Keratinocyte (primary cell): ENCODE results near the gene CDHR1. TPM values are rescaled to one million over a fixed set of nuclear protein-coding genes. Genes with fewer than 3 reads are reported as not detected.

Source experiments
- DNase-seq: peaks from one replicate; pipeline ENCODE4 v3.0.0-alpha.2; 2011; ENCODE audit warnings: low read depth, missing footprints, low spot score
- FAIRE-seq: peaks from 2 replicates; lab custom pipeline; 2011; peaks lifted over from hg19 to GRCh38; lab: Jason Lieb, UNC
- H2AFZ ChIP-seq: 2 replicates; pipeline ENCODE4 v1.6.0; 2012; ENCODE audit warnings: low read length, control low read depth, inconsistent platforms; ENCODE audit not compliant: control insufficient read depth
- H3K27ac ChIP-seq: 2 replicates; pipeline ENCODE4 v1.5.1; 2011; ENCODE audit warnings: low read length; ENCODE audit not compliant: control insufficient read depth, insufficient read depth
- H3K27me3 ChIP-seq: 3 replicates; pipeline ENCODE4 v1.6.0; 2011; ENCODE audit warnings: low read length; ENCODE audit not compliant: control insufficient read depth, insufficient read depth; ENCODE audit errors: extremely low read depth
- H3K36me3 ChIP-seq, 2 experiments: 2 replicates in 1 of 2; 3 replicates in 1 of 2; pipeline ENCODE4 v1.5.1; 2011; ENCODE audit warnings: low read length in 2 of 2, mild to moderate bottlenecking in 1 of 2; ENCODE audit not compliant: control insufficient read depth in 2 of 2, insufficient read depth in 2 of 2; ENCODE audit errors: extremely low read depth in 1 of 2
- H3K4me1 ChIP-seq: 3 replicates; pipeline ENCODE4 v1.5.1; 2011; ENCODE audit warnings: low read length; ENCODE audit not compliant: control insufficient read depth, insufficient read depth; ENCODE audit errors: extremely low read depth
- H3K4me2 ChIP-seq: 3 replicates; pipeline ENCODE4 v1.6.0; 2011; ENCODE audit warnings: low read depth, low read length; ENCODE audit not compliant: control insufficient read depth, insufficient read depth; ENCODE audit errors: extremely low read depth
- H3K4me3 ChIP-seq, 3 experiments: fragments of 200-600 bp in 1 of 3; sonication (generic) in 1 of 3; 2 replicates in 2 of 3; 3 replicates in 1 of 3; pipeline ENCODE4 v1.5.1; 2011 to 2016; ENCODE audit warnings: low read length in 3 of 3, mild to moderate bottlenecking in 3 of 3, control low read depth in 2 of 3, inconsistent platforms in 1 of 3, low read depth in 1 of 3, mixed read lengths in 1 of 3, mixed run types in 1 of 3, moderate library complexity in 1 of 3; ENCODE audit not compliant: control insufficient read depth in 2 of 3, insufficient read depth in 2 of 3; ENCODE audit errors: extremely low read depth in 1 of 3
- H3K79me2 ChIP-seq: 2 replicates; pipeline ENCODE4 v1.6.0; 2012; ENCODE audit warnings: low read length; ENCODE audit not compliant: control insufficient read depth, insufficient read depth
- H3K9ac ChIP-seq: 3 replicates; pipeline ENCODE4 v1.6.0; 2011; ENCODE audit warnings: low read length; ENCODE audit not compliant: control insufficient read depth, insufficient read depth; ENCODE audit errors: extremely low read depth
- H3K9me1 ChIP-seq: 3 replicates; pipeline ENCODE4 v1.6.0; 2011; ENCODE audit warnings: low read length; ENCODE audit not compliant: control insufficient read depth, insufficient read depth; ENCODE audit errors: extremely low read depth
- H3K9me3 ChIP-seq: 2 replicates; pipeline ENCODE4 v1.5.1; 2012; ENCODE audit warnings: low read depth, low read length; ENCODE audit not compliant: control insufficient read depth
- H4K20me1 ChIP-seq: 3 replicates; pipeline ENCODE4 v1.6.0; 2011; ENCODE audit warnings: low read length; ENCODE audit not compliant: control insufficient read depth, insufficient read depth; ENCODE audit errors: extremely low read depth
- EZH2 ChIP-seq: IDR thresholded peaks from one replicate; pipeline ENCODE4 v1.6.1; 2012; ENCODE audit warnings: inconsistent platforms, mild to moderate bottlenecking, low read length, moderate library complexity
- dilution Hi-C: fragments of 300-500 bp; cut with MboI; formaldehyde crosslinking; loops from one replicate; pipeline ENCODE4 v1.7.0; 2020; ENCODE audit warnings: low sequenced_read_pairs; ENCODE audit not compliant: extremely low pct_ligation_motif_present
- polyA plus RNA-seq, 5 experiments: library from polyadenylated mRNA; depleted of rRNA in 3 of 5; stranded (reverse) in 3 of 5; stranded (forward) in 1 of 5; unstranded in 1 of 5; fragments of >200 nt; gene quantifications; 1 replicate in 1 of 5; 2 replicates in 3 of 5; 3 replicates in 1 of 5; pipeline versions ENCODE4 v1.2.1 to v1.2.3, GENCODE V29; 2011 to 2012; ENCODE audit warnings: missing spikeins in 2 of 5, low read depth in 1 of 5, low replicate concordance in 1 of 5
- TF ChIP-seq, protein P1 (sequence below), 3 experiments: IDR thresholded peaks in 1 of 3; conservative IDR thresholded peaks in 1 of 3; optimal IDR thresholded peaks in 1 of 3; 2 replicates in 2 of 3; 3 replicates in 1 of 3; pipeline versions ENCODE3 to v1.5.1; 2011; ENCODE audit warnings: low read length in 3 of 3, mild to moderate bottlenecking in 3 of 3, moderate library complexity in 2 of 3, control low read depth in 1 of 3, inconsistent platforms in 1 of 3; ENCODE audit not compliant: insufficient read depth in 2 of 3; ENCODE audit errors: extremely low read depth in 1 of 3

CDHR1 gene
- polyA plus RNA-seq, 1 donor (not counting 4 experiments of a cell fraction or from before 2014, with no cell fraction given), result 5.2 TPM

DNA sequence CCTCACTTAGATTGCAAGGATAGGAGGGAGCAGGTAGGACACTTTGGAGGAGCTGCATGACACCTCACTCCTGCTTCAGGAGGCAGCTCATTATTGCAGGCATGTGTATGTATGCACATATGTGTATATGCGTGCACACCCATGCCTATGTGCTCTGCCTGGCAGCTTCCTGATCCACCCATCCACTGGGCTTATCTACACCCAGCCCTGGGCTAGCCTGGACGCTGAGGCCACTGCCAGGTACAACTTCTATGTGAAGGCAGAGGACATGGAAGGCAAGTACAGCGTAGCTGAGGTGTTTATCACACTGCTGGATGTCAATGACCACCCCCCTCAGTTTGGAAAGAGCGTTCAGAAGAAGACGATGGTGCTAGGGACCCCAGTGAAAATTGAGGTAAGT lies 17.7 kb downstream of the CDHR1 start:
- H3K36me3 ChIP-seq, result no peaks in the 10 kb centered on the region
- TF ChIP-seq, protein P1, sequence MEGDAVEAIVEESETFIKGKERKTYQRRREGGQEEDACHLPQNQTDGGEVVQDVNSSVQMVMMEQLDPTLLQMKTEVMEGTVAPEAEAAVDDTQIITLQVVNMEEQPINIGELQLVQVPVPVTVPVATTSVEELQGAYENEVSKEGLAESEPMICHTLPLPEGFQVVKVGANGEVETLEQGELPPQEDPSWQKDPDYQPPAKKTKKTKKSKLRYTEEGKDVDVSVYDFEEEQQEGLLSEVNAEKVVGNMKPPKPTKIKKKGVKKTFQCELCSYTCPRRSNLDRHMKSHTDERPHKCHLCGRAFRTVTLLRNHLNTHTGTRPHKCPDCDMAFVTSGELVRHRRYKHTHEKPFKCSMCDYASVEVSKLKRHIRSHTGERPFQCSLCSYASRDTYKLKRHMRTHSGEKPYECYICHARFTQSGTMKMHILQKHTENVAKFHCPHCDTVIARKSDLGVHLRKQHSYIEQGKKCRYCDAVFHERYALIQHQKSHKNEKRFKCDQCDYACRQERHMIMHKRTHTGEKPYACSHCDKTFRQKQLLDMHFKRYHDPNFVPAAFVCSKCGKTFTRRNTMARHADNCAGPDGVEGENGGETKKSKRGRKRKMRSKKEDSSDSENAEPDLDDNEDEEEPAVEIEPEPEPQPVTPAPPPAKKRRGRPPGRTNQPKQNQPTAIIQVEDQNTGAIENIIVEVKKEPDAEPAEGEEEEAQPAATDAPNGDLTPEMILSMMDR (optimal IDR thresholded peaks at IDR 0.05 in 1 of 3, IDR thresholded peaks at IDR 0.05 in 1 of 3, conservative IDR thresholded peaks at IDR 0.05 in 1 of 3; ENCODE audit: extremely low read depth in 1 of 3, insufficient read depth in 2 of 3, low read length in 3 of 3), result no peak
- no peak for TF ChIP-seq EZH2

DNA sequence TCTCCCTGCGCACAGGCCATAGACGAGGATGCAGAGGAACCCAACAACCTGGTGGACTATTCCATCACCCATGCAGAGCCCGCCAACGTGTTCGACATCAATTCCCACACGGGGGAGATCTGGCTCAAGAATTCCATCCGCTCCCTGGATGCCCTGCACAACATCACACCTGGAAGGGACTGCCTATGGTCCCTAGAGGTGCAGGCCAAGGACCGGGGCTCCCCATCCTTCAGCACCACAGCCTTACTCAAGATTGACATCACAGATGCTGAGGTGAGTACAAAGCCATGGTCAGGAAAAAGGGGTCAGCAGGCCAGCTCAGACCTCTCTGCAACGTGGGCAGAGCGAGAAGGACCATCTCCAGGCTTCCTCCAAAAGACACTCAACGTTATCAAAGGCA lies 18.7 kb downstream of the CDHR1 start:
- Histone ChIP-seq H4K20me1 (no peaks in the 10 kb centered on the region), H2AFZ (no peak overlapping the region), H3K36me3 (no peaks in the 10 kb centered on the region), H3K4me3 (no peak overlapping the region), H3K27ac (no peak overlapping the region), H3K9ac (no peak overlapping the region), H3K9me3 (no peaks in the 10 kb centered on the region), H3K79me2 (no peaks in the 10 kb centered on the region), H3K27me3 (no peaks in the 10 kb centered on the region), H3K4me1 (no peaks in the 10 kb centered on the region), H3K4me2 (no peak overlapping the region), H3K9me1 (no peaks in the 10 kb centered on the region)
- FAIRE-seq (no peak), DNase-seq (no peak)
- dilution Hi-C loops, result no loop called here
- no peak for TF ChIP-seq EZH2
- TF ChIP-seq, protein P1 (optimal IDR thresholded peaks at IDR 0.05 in 1 of 3, IDR thresholded peaks at IDR 0.05 in 1 of 3, conservative IDR thresholded peaks at IDR 0.05 in 1 of 3; ENCODE audit: extremely low read depth in 1 of 3, insufficient read depth in 2 of 3, low read length in 3 of 3), result no peak

More for the DNA sequence above, 17.7 kb downstream of the CDHR1 start:
- no peaks in the 10 kb centered on the region for H3K9me3 ChIP-seq
- H4K20me1 ChIP-seq, result no peaks in the 10 kb centered on the region
- H3K4me3 ChIP-seq, result no peak overlapping the region
- dilution Hi-C loops, result no loop called here
- no peaks in the 10 kb centered on the region for H3K79me2 ChIP-seq
- DNase-seq (no peak), FAIRE-seq (no peak)
- no peak overlapping the region for H3K27ac ChIP-seq
- H2AFZ ChIP-seq, result no peak overlapping the region
- no peak overlapping the region for H3K4me2 ChIP-seq
- no peak overlapping the region for H3K9ac ChIP-seq
- H3K4me1 ChIP-seq, result no peaks in the 10 kb centered on the region
- H3K9me1 ChIP-seq, result no peaks in the 10 kb centered on the region
- H3K27me3 ChIP-seq, result no peaks in the 10 kb centered on the region
